ENCODE measurements around the gene FAM174B. TPM values are rescaled to one million over a fixed set of nuclear protein-coding genes. Genes with fewer than 3 reads are reported as not detected.

FAM174B gene
- total RNA-seq, 1 experiment from 2014 or later, result 3.5 TPM

GRCh38 chr15:92625251-92625980, 30.2 kb downstream of the FAM174B start:
- POLR2A ChIA-PET, result no interaction called here
- Mint-ChIP-seq H3K36me3 (ENCODE audit: insufficient read depth, unreplicated experiment) (no peaks in the 10 kb centered on the region), H3K9me3 (ENCODE audit: unreplicated experiment) (no peaks in the 10 kb centered on the region), H3K27ac (ENCODE audit: low read depth, unreplicated experiment) (peak overlapping the region; percentile 5), H3K27me3 (ENCODE audit: insufficient read depth, unreplicated experiment) (no peaks in the 10 kb centered on the region), H3K4me1 (ENCODE audit: insufficient read depth, unreplicated experiment) (peaks cover 11% of the 10 kb centered on the region), H3K4me3 (ENCODE audit: unreplicated experiment) (no peak overlapping the region)
- CTCF ChIA-PET, result no interaction called here
- peak; percentile 34 for DNase-seq (ENCODE audit: unreplicated experiment)
- BruUV-seq (replicated peaks), result no TSS peak
- no peak for TF ChIP-seq CTCF (IDR thresholded peaks at IDR 0.05; ENCODE audit: unreplicated experiment)
- intact Hi-C loops (cut with micrococcal nuclease), result no loop called here

DNA sequence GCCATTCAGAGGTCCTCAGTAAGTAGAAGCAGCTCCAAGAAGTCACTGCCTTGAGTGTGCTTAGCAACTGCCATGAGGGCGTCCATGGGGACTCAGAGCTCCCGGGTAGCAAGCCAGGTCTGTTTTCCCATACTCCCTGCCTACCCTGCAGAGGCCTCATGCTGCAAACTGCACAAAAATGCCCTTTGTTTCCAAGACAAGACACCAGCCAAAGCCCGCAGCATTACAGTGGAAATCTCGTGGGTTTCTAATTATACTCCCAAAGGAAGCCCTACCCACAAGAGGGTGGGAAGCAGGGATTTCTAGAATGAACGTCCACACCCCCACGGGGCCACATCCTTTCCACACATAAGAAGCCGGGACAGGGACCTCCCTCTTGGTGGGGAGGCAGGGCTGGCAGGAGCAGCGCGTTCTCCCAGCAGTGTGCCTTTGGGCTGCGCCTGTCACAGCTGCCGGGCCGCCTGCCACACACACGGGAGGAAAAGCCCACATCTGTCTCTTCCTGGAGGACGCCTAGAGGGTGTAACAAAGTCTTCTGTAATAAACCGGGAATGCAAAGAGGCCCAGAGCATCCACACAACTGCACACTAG, 31.1 kb downstream of the FAM174B start:
- ChIA-PET POLR2A (interaction anchor here (0.7 kb wide), 1 partner anchor 164 kb away, joined by 3 read pairs; no protein-coding TSS in a partner anchor), CTCF (no interaction called here)
- no peak overlapping the region for H3K27ac Mint-ChIP-seq (ENCODE audit: low read depth, unreplicated experiment)
- TF ChIP-seq CTCF (IDR thresholded peaks at IDR 0.05; ENCODE audit: unreplicated experiment), result no peak
- BruUV-seq (replicated peaks), result no TSS peak
- peaks cover 15% of the 10 kb centered on the region for H3K4me1 Mint-ChIP-seq (ENCODE audit: insufficient read depth, unreplicated experiment)
- H3K4me3 Mint-ChIP-seq (ENCODE audit: unreplicated experiment), result no peak overlapping the region
- no peaks in the 10 kb centered on the region for H3K9me3 Mint-ChIP-seq (ENCODE audit: unreplicated experiment)
- no peaks in the 10 kb centered on the region for H3K27me3 Mint-ChIP-seq (ENCODE audit: insufficient read depth, unreplicated experiment)
- DNase-seq (ENCODE audit: unreplicated experiment), result no peak
- intact Hi-C loops (cut with micrococcal nuclease), result no loop called here
- H3K36me3 Mint-ChIP-seq (ENCODE audit: insufficient read depth, unreplicated experiment), result no peaks in the 10 kb centered on the region

GRCh38 chr15:92623435-92623834, 32.1 kb downstream of the FAM174B start:
- BruUV-seq (replicated peaks), result no TSS peak
- peak; percentile 43 for DNase-seq (ENCODE audit: unreplicated experiment)
- H3K27me3 Mint-ChIP-seq (ENCODE audit: insufficient read depth, unreplicated experiment), result no peaks in the 10 kb centered on the region
- no peaks in the 10 kb centered on the region for H3K9me3 Mint-ChIP-seq (ENCODE audit: unreplicated experiment)
- no peak overlapping the region for H3K27ac Mint-ChIP-seq (ENCODE audit: low read depth, unreplicated experiment)
- intact Hi-C loops (cut with micrococcal nuclease), result no loop called here
- peaks cover 6% of the 10 kb centered on the region for H3K36me3 Mint-ChIP-seq (ENCODE audit: insufficient read depth, unreplicated experiment)
- no peak for TF ChIP-seq CTCF (IDR thresholded peaks at IDR 0.05; ENCODE audit: unreplicated experiment)
- no peak overlapping the region for H3K4me3 Mint-ChIP-seq (ENCODE audit: unreplicated experiment)
- H3K4me1 Mint-ChIP-seq (ENCODE audit: insufficient read depth, unreplicated experiment), result peaks cover 15% of the 10 kb centered on the region
- ChIA-PET CTCF (no interaction called here), POLR2A (interaction anchor here (0.7 kb wide), 1 partner anchor 84 kb away, joined by 3 read pairs; no protein-coding TSS in a partner anchor)

DNA sequence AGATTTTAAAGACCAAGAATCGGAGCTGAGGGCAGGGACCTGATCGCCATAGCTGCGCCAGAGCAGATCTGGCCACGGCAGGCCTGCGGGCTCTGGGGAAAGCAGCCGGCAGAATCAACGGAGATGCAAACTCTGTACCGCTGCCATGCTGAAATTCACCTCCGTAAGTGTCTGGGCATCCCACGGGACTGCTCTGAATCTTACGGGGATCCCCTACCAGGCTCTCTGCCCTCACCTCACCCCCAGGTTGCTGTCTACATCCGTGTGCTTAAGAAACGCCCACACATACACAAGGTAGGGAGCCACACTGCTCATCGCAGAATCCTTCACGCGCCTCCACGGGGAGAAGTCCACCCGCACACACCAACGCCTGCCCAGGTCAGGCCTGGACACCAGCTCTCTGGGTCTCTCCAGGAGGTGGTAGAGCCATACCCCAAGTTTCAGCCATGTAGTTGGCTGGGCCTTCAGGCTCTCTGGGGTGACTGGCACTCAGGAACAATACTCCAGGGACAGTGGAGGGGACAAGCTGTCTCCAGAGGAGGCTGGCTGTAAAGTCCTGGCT, 33.5 kb downstream of the FAM174B start:
- ChIA-PET POLR2A (no interaction called here), CTCF (interaction anchor here (0.6 kb wide), 1 partner anchor 143 kb away, joined by 3 read pairs; no protein-coding TSS in a partner anchor)
- no peak overlapping the region for H3K27ac Mint-ChIP-seq (ENCODE audit: low read depth, unreplicated experiment)
- peaks cover 20% of the 10 kb centered on the region for H3K4me1 Mint-ChIP-seq (ENCODE audit: insufficient read depth, unreplicated experiment)
- TF ChIP-seq CTCF (IDR thresholded peaks at IDR 0.05; ENCODE audit: unreplicated experiment), result no peak
- BruUV-seq (replicated peaks), result no TSS peak
- no peaks in the 10 kb centered on the region for H3K27me3 Mint-ChIP-seq (ENCODE audit: insufficient read depth, unreplicated experiment)
- H3K36me3 Mint-ChIP-seq (ENCODE audit: insufficient read depth, unreplicated experiment), result peaks cover 11% of the 10 kb centered on the region
- no peaks in the 10 kb centered on the region for H3K9me3 Mint-ChIP-seq (ENCODE audit: unreplicated experiment)
- intact Hi-C loops (cut with micrococcal nuclease), result no loop called here
- H3K4me3 Mint-ChIP-seq (ENCODE audit: unreplicated experiment), result no peak overlapping the region
- DNase-seq (ENCODE audit: unreplicated experiment), result no peak

All from MCF 10A (cell line).